ENCODE results near the gene WSB1.

WSB1 gene

GRCh38 chr17:27256225-27257030, 37.5 kb upstream of the WSB1 start:
- TF ChIP-seq CTCF (IDR thresholded peaks at IDR 0.05; ENCODE audit: low read depth, low read length, missing control alignments) = no peak
- H3K4me3 ChIP-seq (ENCODE audit: low read depth, low read length) = no peak overlapping the region
- DNase-seq (ENCODE audit: low read depth) = no peak

GRCh38 chr17:27257031-27257357, 36.9 kb upstream of the WSB1 start:
- TF ChIP-seq CTCF (IDR thresholded peaks at IDR 0.05; ENCODE audit: low read depth, low read length, missing control alignments) = no peak
- no peak for DNase-seq (ENCODE audit: low read depth)
- no peak overlapping the region for H3K4me3 ChIP-seq (ENCODE audit: low read depth, low read length)

- no peak for TF ChIP-seq CTCF (IDR thresholded peaks at IDR 0.05; ENCODE audit: low read depth, low read length, missing control alignments)
Observed at GRCh38 chr17:27259356-27259755, 34.6 kb upstream of the WSB1 start.

GRCh38 chr17:27263386-27263785, 30.5 kb upstream of the WSB1 start:
- no peak for TF ChIP-seq CTCF (IDR thresholded peaks at IDR 0.05; ENCODE audit: low read depth, low read length, missing control alignments)
- no peak overlapping the region for H3K4me3 ChIP-seq (ENCODE audit: low read depth, low read length)
- DNase-seq (ENCODE audit: low read depth) = no peak

More at GRCh38 chr17:27259356-27259755, 34.6 kb upstream of the WSB1 start:
- no peak overlapping the region for H3K4me3 ChIP-seq (ENCODE audit: low read depth, low read length)
- DNase-seq (ENCODE audit: low read depth) = no peak

- no peak overlapping the region for H3K4me3 ChIP-seq (ENCODE audit: low read depth, low read length)
- DNase-seq (ENCODE audit: low read depth) = no peak
- TF ChIP-seq CTCF (IDR thresholded peaks at IDR 0.05; ENCODE audit: low read depth, low read length, missing control alignments) = no peak
Observed at GRCh38 chr17:27264068-27264812, 29.7 kb upstream of the WSB1 start.

- DNase-seq (ENCODE audit: low read depth) = no peak
- no peak overlapping the region for H3K4me3 ChIP-seq (ENCODE audit: low read depth, low read length)
- no peak for TF ChIP-seq CTCF (IDR thresholded peaks at IDR 0.05; ENCODE audit: low read depth, low read length, missing control alignments)
Observed at GRCh38 chr17:27265333-27265732, 28.6 kb upstream of the WSB1 start.

Measured in GM12864 (cell line).